NCI-H446 (cell line): ENCODE results near the gene RELT.

Source experiments
- DNase-seq, 2 experiments: peaks; one replicate each; lab custom pipeline; 2025; lab: John Stamatoyannopoulos, UW

RELT gene

GRCh38 chr11:73376160-73376802 is at the start of gene RELT:
Gene RELT (plus strand): TSS chr11:73376399. CDS start chr11:73389137, 12,738 bp downstream.
- DNase-seq: peak; percentile 69 to 96

- peak in 1 of 2 experiments; percentile 24 for DNase-seq
Measured at GRCh38 chr11:73326929-73327811, 49.0 kb upstream of the RELT start.

DNA sequence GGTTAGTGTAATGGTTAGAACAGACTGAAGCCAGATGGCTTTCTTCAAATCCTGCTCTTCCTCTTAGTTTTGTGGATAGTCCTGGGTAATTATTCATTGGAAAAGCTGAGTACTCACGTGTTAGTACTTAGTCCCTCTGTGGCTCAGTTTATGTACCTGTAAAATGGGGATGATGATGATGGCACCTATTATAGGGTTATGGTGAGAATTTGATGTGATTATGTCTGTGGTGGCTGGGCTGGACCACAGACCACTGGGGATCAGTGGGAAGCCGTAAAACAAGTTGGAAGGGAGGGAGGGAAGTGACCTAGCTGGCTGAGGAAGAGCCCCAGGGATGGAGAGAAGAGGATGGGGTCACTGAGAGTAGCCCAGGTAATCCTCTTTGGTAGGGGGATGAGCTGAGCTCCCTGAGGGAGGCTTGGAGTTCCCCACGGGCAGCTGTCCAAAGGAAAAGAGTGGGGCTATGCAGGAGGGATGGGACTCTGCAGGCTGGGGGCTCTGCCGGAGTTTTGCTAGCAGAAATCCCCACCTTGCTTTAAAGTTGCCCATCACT is 48.3 kb upstream of the RELT start:
- DNase-seq: no peak

GRCh38 chr11:73330569-73331093 is 45.6 kb upstream of the RELT start:
- DNase-seq: no peak

DNA sequence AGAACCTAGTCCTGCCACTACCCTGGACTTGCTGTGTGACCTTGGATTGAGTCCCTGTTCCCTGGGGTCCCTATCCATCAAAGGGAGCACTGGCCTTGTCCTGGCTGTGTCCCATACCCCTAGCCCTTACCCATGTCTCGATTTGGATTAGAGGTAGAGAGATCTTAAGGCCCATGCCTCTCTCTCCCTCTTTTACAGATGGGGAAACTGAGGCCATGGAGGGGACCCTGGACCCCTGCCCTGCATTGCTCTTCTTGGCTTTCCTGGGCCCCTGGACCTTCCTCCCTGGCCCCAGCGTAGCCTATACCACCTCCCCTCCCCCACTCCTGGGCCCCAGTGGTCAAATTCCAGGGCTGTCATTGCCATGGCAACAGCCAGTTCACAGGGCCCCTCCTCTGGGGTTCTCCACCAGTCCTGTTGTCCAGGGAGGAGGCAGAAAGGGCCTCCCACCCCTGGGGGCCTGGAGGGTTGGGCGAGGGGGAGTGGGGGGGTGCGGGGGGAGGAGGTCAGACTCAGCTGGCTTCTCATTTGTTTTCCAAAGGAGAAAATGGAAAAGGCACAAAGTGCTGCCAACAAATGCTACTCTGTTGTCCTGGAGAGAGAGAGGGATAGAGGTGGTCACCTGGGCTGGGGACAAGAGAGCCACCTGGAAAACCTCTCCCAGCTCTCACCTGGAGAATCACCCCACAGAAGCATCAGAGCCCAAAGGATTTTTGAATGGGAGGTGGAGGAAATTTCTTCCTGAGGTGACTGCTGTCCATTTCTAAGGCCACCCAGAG is 44.9 kb upstream of the RELT start:
- no peak for DNase-seq

DNA sequence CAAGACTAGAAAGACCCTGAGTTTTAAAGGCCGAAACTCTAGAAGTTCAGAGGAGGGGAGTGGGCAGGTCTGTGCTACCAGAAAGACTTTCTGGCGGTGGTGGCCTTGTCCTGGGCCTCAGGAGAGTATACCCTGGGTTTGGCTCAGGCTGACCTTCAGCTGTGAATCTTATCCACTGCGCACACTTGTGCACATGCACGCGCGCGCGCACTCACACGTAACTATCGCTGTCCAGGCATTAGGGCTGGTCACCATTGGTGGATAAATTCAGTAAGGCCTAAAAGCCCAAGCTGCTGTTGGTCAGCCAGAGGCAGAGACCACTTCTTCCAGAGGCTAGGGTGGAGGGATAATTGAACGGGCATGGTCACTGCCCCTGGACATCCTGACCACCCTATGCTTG is 43.0 kb upstream of the RELT start:
- no peak for DNase-seq

GRCh38 chr11:73333640-73334383 is 42.4 kb upstream of the RELT start:
- DNase-seq: no peak

- peak in 1 of 2 experiments; percentile 32 for DNase-seq
Measured at GRCh38 chr11:73334384-73335203, 41.6 kb upstream of the RELT start.

DNA sequence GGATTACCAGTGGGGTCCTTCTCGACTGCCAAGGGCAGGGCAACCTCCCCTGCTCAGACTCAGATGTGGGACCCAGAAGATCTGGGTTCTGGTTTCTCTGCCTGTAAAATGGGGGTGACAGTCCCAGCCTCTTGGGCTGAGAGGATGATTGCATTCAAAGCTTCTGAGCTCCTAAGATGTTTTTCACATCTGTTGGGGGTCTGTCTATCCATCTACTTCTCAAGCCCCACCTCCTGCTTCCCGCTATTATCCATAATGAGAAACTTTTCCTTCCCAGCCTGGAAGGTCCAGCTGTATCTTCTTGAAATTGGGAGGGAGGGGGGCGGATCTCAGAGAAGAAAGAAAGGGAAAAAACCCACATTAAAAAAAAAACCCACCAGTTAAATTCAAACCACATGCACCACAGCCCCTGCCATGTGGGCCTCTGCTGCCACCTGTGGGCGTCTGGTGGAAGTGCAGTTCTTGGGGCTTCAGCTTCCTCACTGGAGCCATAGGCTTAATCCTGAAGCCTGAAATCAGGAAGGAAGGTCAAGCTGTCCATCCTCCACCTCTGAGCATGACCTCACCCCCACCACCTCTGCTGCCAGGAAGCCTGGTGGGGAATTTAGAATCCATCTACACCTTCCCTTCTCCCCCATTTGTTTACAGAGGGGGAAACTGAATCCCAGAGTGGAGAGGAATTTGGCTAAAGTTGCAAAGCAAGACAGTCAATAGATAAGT is 40.8 kb upstream of the RELT start:
- peak; percentile 80 to 88 for DNase-seq

- DNase-seq: no peak
Measured at GRCh38 chr11:73337846-73338245, 38.4 kb upstream of the RELT start.

GRCh38 chr11:73338279-73338678 is 37.9 kb upstream of the RELT start:
- DNase-seq: no peak

DNA sequence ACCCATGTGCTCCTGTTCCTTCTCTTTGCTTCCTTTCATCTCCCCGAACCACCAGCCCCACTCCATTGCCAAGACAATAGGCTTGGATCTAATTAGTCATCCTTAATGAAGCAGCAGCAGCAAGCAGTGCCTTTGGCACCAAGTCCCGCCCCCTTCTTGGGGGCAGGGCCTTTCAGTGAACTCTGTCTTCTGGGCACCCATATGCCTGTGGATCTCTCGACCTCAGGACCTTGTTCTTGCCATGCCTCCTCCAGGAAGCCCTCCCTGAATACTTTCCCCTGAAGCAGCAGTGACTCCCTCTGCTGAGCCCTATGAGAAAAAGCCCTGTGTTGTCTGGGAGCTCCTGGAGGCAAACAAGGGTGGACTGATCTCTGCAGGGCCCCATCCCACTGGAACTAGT is 36.0 kb upstream of the RELT start:
- DNase-seq: no peak

GRCh38 chr11:73342633-73343032 is 33.6 kb upstream of the RELT start:
- DNase-seq: no peak

DNA sequence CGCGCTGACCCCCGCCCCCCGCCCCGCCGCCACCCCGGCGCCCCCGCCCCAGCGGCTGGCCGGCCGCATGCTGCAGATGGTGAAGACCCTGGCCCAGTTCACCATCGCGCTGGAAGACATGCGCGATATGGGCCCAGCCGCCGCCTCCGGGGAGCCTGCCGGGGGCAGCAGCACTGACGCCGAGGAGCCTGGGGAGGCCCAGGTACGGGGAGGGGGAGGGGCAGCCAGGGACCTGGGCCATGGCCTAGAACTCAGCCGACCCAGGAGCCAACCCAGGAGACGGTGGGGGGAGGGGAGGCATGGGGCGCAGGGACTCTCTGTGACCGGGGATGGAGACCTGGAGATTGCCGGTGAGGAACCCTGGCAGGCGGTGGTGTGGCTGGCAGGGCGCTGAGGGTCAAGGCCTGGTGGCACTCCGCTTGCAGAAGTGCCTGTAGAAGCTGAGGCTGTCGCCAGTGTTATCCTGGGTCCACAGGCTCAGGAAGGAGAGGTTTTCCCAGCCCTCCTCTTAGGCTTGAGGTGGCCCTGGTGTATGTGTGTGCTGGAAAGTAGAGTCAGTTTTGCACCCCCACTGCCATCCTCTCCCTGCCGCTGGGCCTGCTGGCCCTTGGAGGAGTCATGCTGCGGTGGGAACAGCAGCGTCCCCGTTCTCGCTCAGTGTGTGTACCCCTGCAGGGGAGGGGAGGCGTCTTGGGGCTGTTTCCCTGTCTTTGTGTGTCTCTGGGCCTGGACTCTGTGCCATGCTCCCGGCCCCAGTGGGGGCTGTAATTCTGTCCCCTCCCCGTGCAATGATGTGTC is 32.9 kb upstream of the RELT start:
- DNase-seq: no peak

- no peak for DNase-seq
Measured at GRCh38 chr11:73344191-73344607, 32.0 kb upstream of the RELT start.

GRCh38 chr11:73345481-73346160 is 30.6 kb upstream of the RELT start:
- no peak for DNase-seq

- DNase-seq: no peak
Measured at GRCh38 chr11:73346186-73346935, 29.8 kb upstream of the RELT start.

- no peak for DNase-seq
Measured at GRCh38 chr11:73347067-73347466, 29.1 kb upstream of the RELT start.
